ENCODE results near the gene TCEANC2. TPM values are rescaled to one million over a fixed set of nuclear protein-coding genes. Genes with fewer than 3 reads are reported as not detected.

The TCEANC2 gene
- polyA plus RNA-seq, 1 donor from 2014 or later, result 4.4 TPM

GRCh38 chr1:54096877-54097240, 43.5 kb downstream of the TCEANC2 start:
- Histone ChIP-seq H3K4me2 (ENCODE audit: low read length) (no peak overlapping the region), H3K36me3 (ENCODE audit: insufficient read depth, low read length) (no peaks in the 10 kb centered on the region), H3K27ac (ENCODE audit: low read length) (no peak overlapping the region), H3K27me3 (ENCODE audit: insufficient read depth, low read depth, low read length) (no peaks in the 10 kb centered on the region), H4K20me1 (ENCODE audit: insufficient read depth) (no peaks in the 10 kb centered on the region), H2AFZ (ENCODE audit: low read depth, low read length) (no peak overlapping the region), H3K9ac (ENCODE audit: low read length) (no peak overlapping the region), H3K9me3 (ENCODE audit: low read length) (no peaks in the 10 kb centered on the region), H3K4me3 (ENCODE audit: low read length) (no peak overlapping the region), H3K79me2 (replicated peaks; ENCODE audit: insufficient read depth, low read length) (no peaks in the 10 kb centered on the region), H3K9me2 (ENCODE audit: insufficient read depth, low read length) (no peaks in the 10 kb centered on the region), H3F3A (ENCODE audit: insufficient read depth, low read length, poor library complexity, severe bottlenecking) (no peaks in the 10 kb centered on the region)
- TF ChIP-seq MXI1 (conservative IDR thresholded peaks at IDR 0.05; ENCODE audit: poor library complexity, severe bottlenecking) (no peak), EZH2 (IDR thresholded peaks at IDR 0.05; ENCODE audit: borderline replicate concordance, insufficient read depth, low read length, poor library complexity, severe bottlenecking) (no peak), SMC3 (conservative IDR thresholded peaks at IDR 0.05; ENCODE audit: poor library complexity) (no peak), EP300 (conservative IDR thresholded peaks at IDR 0.05; ENCODE audit: poor library complexity, severe bottlenecking) (no peak), REST (IDR thresholded peaks at IDR 0.05; ENCODE audit: borderline replicate concordance) (no peak), POLR2AphosphoS5 (IDR thresholded peaks at IDR 0.05) (no peak)

DNA sequence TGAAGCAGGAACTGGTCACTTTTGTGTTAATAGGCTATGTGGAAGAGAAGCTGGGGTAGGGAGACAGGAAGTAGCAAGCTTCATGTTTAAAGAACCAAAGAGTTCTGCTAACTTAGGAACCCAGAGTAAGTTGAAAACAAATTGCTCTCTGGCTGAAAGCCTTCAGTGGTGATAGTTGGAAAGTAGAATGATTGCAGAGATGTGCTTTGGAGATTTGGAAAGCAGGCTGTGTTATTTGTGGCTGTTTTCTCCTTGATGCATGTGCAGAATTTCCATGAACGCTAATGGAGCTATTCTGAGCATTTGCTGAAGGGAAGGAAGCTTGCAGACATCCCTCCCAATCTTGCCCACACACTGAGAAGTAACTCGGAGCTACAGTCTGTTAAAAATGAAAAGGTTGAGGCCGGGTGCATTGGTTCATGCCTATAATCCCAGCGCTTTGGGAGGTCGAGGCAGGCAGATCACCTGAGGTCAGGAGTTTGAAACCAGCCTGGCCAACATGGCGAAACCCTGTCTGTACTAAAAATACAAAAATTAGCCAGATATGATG, 45.7 kb downstream of the TCEANC2 start:
- H3K27ac ChIP-seq (ENCODE audit: low read length), result no peak overlapping the region
- no peaks in the 10 kb centered on the region for H3K79me2 ChIP-seq (replicated peaks; ENCODE audit: insufficient read depth, low read length)

More for the DNA sequence above, 45.7 kb downstream of the TCEANC2 start:
- Histone ChIP-seq H3K4me3 (ENCODE audit: low read length) (no peak overlapping the region), H3K9ac (ENCODE audit: low read length) (no peak overlapping the region), H3K9me3 (ENCODE audit: low read length) (no peaks in the 10 kb centered on the region), H3K9me2 (ENCODE audit: insufficient read depth, low read length) (no peaks in the 10 kb centered on the region), H3K36me3 (ENCODE audit: insufficient read depth, low read length) (no peaks in the 10 kb centered on the region), H3K27me3 (ENCODE audit: insufficient read depth, low read depth, low read length) (no peaks in the 10 kb centered on the region), H4K20me1 (ENCODE audit: insufficient read depth) (no peaks in the 10 kb centered on the region), H3K4me2 (ENCODE audit: low read length) (no peak overlapping the region), H2AFZ (ENCODE audit: low read depth, low read length) (no peak overlapping the region), H3F3A (ENCODE audit: insufficient read depth, low read length, poor library complexity, severe bottlenecking) (no peaks in the 10 kb centered on the region)
- TF ChIP-seq REST (IDR thresholded peaks at IDR 0.05; ENCODE audit: borderline replicate concordance), result no peak
- no peak for TF ChIP-seq TAF1 (IDR thresholded peaks at IDR 0.05; ENCODE audit: low read depth)
- TF ChIP-seq RAD21 (conservative IDR thresholded peaks at IDR 0.05), result no peak
